ENCODE results near the gene C1orf105. TPM values are rescaled to one million over a fixed set of nuclear protein-coding genes. Genes with fewer than 3 reads are reported as not detected.

C1orf105 gene
- total and polyA plus RNA-seq, 10 of the 15 experiments (the other 5 are each of a cell fraction or from before 2014, with no cell fraction given): not detected

DNA sequence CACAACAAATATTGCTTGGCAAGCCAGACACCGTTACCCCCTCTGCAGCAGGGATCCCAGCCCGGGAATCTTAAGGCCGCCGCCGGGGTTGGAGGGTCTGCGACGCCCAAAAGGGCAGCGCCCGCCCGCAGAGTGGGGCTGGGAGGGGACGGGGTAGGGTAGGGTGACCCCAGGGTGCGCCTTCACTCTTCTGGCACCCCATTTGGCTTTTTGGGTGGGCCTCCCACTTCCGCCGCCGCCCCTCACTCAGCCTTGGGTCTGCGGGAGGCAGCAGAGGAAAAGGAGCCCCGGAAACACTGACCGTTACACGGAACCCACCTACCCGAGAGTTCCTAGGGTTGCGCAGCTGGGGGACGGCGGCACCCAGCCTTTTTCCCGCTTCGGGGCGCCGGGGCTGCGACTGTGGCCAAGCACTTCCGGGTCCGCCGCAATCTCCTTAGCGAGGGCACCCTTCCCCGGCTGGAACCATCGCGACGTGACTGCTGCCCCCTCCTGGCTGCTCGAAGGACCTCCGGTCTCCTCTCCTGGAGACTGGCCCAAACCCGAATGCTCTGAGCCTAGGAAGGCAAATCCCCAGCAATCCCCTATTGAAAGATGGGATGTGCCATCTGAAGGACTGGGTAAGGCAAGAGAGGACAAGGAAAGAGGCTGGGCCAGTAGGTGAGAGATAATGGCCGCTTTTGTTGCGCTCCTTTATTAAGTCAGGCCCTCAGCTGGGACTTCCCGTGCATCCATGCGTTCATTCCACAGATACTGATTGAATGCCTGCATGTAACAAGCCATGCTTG lies 23.4 kb downstream of the C1orf105 start, which contains the start of gene PIGC (continued):
- TF ChIP-seq MEF2A (IDR thresholded peaks at IDR 0.05; ENCODE audit: insufficient read depth, low read depth, low read length) (0 out of 2 replicates have a peak, but pooled peaks have one; percentile 34), TCF3 (IDR thresholded peaks at IDR 0.05; ENCODE audit: borderline replicate concordance, insufficient read depth, low read depth, low read length) (peak; percentile 69; the same call in 1 of the 2 replicates), CEBPB (IDR thresholded peaks at IDR 0.05; ENCODE audit: borderline replicate concordance in 1 of 2, low read depth in 2 of 2, low read length in 2 of 2) (no peak), KLF5 (IDR thresholded peaks at IDR 0.05; ENCODE audit: partially characterized antibody) (no peak), ZNF24 (IDR thresholded peaks at IDR 0.05) (no peak), HDGF (IDR thresholded peaks at IDR 0.05) (0 out of 2 replicates have a peak, but pooled peaks have one; percentile 14), SMAD1 (IDR thresholded peaks at IDR 0.05; ENCODE audit: low read depth, partially characterized antibody) (no peak), SIX5 (IDR thresholded peaks at IDR 0.05; ENCODE audit: low read depth, low read length, severe bottlenecking) (peak; percentile 15), TBL1XR1 (IDR thresholded peaks at IDR 0.05; ENCODE audit: low read depth, low read length) (peak; percentile 60; the same call in 1 of the 2 replicates), EP300 (IDR thresholded peaks at IDR 0.05; ENCODE audit: borderline replicate concordance in 1 of 2, control insufficient read depth in 1 of 2, low read depth in 2 of 2, low read length in 2 of 2) (no peak), SP1 (IDR thresholded peaks at IDR 0.05; ENCODE audit: low read depth, low read length) (no peak), NFYB (IDR thresholded peaks at IDR 0.05; ENCODE audit: insufficient read depth, low read depth, low read length) (no peak), POLR2AphosphoS5 (IDR thresholded peaks at IDR 0.05; ENCODE audit: low read length) (peak; percentile 74), ZNF207 (IDR thresholded peaks at IDR 0.05; ENCODE audit: borderline replicate concordance) (no peak), YBX1 (IDR thresholded peaks at IDR 0.05) (no peak), MAX (IDR thresholded peaks at IDR 0.05; ENCODE audit: low read depth, low read length) (peak; percentile 52; the same call in 1 of the 2 replicates), NFXL1 (IDR thresholded peaks at IDR 0.05; ENCODE audit: borderline replicate concordance) (no peak), NR2F1 (conservative IDR thresholded peaks at IDR 0.05) (peak; percentile 59), GATAD2B (conservative IDR thresholded peaks at IDR 0.05; ENCODE audit: low read depth) (peak; percentile 90), NBN (IDR thresholded peaks at IDR 0.05) (0 out of 2 replicates have a peak, but pooled peaks have one; percentile 64), CHD4 (IDR thresholded peaks at IDR 0.05) (no peak), ZNF622 (IDR thresholded peaks at IDR 0.05) (no peak), HDAC6 (IDR thresholded peaks at IDR 0.05; ENCODE audit: unreplicated experiment) (no peak), MXI1 (IDR thresholded peaks at IDR 0.05; ENCODE audit: low read depth, low read length) (peak; percentile 41), NFIC (IDR thresholded peaks at IDR 0.05; ENCODE audit: low read depth, low read length) (no peak), ZNF217 (IDR thresholded peaks at IDR 0.05) (no peak), MYB (IDR thresholded peaks at IDR 0.05; ENCODE audit: borderline replicate concordance, low read depth, low read length) (no peak), PBX3 (IDR thresholded peaks at IDR 0.05; ENCODE audit: insufficient replicate concordance, low read depth, low read length) (no peak)
- TF ChIP-seq, protein P1, sequence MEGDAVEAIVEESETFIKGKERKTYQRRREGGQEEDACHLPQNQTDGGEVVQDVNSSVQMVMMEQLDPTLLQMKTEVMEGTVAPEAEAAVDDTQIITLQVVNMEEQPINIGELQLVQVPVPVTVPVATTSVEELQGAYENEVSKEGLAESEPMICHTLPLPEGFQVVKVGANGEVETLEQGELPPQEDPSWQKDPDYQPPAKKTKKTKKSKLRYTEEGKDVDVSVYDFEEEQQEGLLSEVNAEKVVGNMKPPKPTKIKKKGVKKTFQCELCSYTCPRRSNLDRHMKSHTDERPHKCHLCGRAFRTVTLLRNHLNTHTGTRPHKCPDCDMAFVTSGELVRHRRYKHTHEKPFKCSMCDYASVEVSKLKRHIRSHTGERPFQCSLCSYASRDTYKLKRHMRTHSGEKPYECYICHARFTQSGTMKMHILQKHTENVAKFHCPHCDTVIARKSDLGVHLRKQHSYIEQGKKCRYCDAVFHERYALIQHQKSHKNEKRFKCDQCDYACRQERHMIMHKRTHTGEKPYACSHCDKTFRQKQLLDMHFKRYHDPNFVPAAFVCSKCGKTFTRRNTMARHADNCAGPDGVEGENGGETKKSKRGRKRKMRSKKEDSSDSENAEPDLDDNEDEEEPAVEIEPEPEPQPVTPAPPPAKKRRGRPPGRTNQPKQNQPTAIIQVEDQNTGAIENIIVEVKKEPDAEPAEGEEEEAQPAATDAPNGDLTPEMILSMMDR (IDR thresholded peaks at IDR 0.05 in 2 of 3, conservative IDR thresholded peaks at IDR 0.05 in 1 of 3; ENCODE audit: control insufficient read depth in 2 of 3, extremely low read depth in 1 of 3, insufficient read depth in 1 of 3, low read depth in 3 of 3, low read length in 3 of 3): peak; percentile 89 to 93 (median 91)

Data from GM12878 (cell line).